Esophagus muscularis mucosa (tissue), 4 donors: ENCODE data around the gene FGF12.

Experiments used
- CTCF ChIP-seq, 3 experiments: fragments of 200-600 bp in 2 of 3; fragments of 450-650 bp in 1 of 3; sonication (generic) in 2 of 3; IDR thresholded peaks; one replicate each; pipeline ENCODE4 v1.5.1; 2017 to 2019; ENCODE audit warnings: antibody characterized with exemption in 3 of 3, mild to moderate bottlenecking in 2 of 3, moderate library complexity in 1 of 3
- EP300 ChIP-seq: sonication (generic); formaldehyde crosslinking; IDR thresholded peaks from one replicate; pipeline ENCODE4 v1.6.1; 2017; ENCODE audit warnings: antibody characterized with exemption
- POLR2AphosphoS5 ChIP-seq, 2 donors: sonication (generic); formaldehyde crosslinking; IDR thresholded peaks; one replicate each; pipeline ENCODE4 v1.6.1; 2017; ENCODE audit warnings: antibody characterized with exemption in 2 of 2

GRCh38 chr3:192336286-192336685, 391.1 kb downstream of the FGF12 start:
- TF ChIP-seq CTCF (IDR thresholded peaks at IDR 0.05): no peak
- TF ChIP-seq POLR2AphosphoS5 (IDR thresholded peaks at IDR 0.05): no peak
- no peak for TF ChIP-seq EP300
